DND-41 (cell line): ENCODE measurements around the gene AFF2.

Experiments used
- EZH2 ChIP-seq: IDR thresholded peaks from 3 replicates; pipeline ENCODE4 v1.6.1; 2012; ENCODE audit warnings: borderline replicate concordance, low read depth, mild to moderate bottlenecking, moderate library complexity, low read length, inconsistent platforms; ENCODE audit not compliant: severe bottlenecking
- TF ChIP-seq, protein P1 (sequence below): IDR thresholded peaks from 2 replicates; pipeline ENCODE4 v1.5.1; 2012; ENCODE audit warnings: borderline replicate concordance, low read length, moderate library complexity, mild to moderate bottlenecking; ENCODE audit not compliant: poor library complexity, severe bottlenecking; ENCODE audit errors: extremely low read depth

DNA sequence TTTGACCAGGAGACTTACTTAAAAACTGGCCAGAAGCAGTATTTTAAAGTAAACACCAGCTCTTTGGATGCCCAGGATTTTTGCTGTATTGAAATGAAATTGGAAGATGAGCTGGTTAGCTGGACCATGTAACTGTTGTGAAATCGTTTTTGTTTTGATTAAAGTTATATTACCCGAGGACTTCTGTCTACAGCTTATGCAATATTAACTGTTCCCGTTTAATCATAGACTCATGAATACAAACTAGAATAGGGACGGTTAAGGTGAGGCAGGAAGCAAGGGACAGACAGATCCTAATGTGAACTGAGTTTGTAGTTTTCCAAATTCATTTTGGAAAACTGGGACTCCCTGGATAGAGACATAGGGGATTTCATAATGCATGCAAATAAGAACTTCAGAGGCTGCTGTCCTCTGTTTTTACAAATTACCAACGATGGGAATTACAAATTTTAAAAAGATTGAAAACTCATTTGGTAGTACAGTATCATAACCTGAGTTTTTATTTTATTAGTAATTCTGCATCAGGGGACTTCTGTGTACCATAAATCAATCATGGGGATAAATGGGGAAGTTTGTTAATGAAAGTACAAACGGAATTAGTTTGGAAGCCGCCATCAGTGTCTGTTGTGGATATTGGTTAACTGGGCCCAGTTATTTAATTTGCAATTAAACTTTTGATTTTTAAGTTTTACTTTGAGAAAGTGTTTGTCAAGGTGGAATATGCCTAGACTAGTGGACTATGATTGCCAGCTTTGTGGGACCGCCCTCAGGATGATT is 304.4 kb downstream of the AFF2 start:
- TF ChIP-seq, protein P1, sequence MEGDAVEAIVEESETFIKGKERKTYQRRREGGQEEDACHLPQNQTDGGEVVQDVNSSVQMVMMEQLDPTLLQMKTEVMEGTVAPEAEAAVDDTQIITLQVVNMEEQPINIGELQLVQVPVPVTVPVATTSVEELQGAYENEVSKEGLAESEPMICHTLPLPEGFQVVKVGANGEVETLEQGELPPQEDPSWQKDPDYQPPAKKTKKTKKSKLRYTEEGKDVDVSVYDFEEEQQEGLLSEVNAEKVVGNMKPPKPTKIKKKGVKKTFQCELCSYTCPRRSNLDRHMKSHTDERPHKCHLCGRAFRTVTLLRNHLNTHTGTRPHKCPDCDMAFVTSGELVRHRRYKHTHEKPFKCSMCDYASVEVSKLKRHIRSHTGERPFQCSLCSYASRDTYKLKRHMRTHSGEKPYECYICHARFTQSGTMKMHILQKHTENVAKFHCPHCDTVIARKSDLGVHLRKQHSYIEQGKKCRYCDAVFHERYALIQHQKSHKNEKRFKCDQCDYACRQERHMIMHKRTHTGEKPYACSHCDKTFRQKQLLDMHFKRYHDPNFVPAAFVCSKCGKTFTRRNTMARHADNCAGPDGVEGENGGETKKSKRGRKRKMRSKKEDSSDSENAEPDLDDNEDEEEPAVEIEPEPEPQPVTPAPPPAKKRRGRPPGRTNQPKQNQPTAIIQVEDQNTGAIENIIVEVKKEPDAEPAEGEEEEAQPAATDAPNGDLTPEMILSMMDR = no peak
- no peak for TF ChIP-seq EZH2
